Ovary (tissue), 9 donors: ENCODE data around the gene STX8. TPM values are rescaled to one million over a fixed set of nuclear protein-coding genes. Genes with fewer than 3 reads are reported as not detected.
"Not testable (repeated sequence)": the region's sequence is repeated elsewhere in the genome, so short reads cannot be mapped to it uniquely, and the experiment has no call there.

Source experiments
- DNase-seq, 5 donors: peaks; one replicate each; pipeline ENCODE4 v3.0.0-alpha.2; 2019 to 2020
- H3K27ac ChIP-seq, 2 donors: fragments of 200-600 bp; one replicate each; pipeline versions ENCODE4 v1.5.1 to v1.8.0; 2019 to 2022
- H3K27me3 ChIP-seq: fragments of 200-600 bp; one replicate; pipeline ENCODE4 v1.8.0; 2022
- H3K36me3 ChIP-seq: fragments of 200-600 bp; sonication (generic); one replicate; pipeline ENCODE4 v1.5.1; 2019
- H3K4me1 ChIP-seq: one replicate; pipeline ENCODE4 v1.8.1; 2013; ENCODE audit warnings: mild to moderate bottlenecking, moderate library complexity; ENCODE audit not compliant: insufficient read depth
- H3K4me3 ChIP-seq: fragments of 200-600 bp; sonication (generic); one replicate; pipeline ENCODE4 v1.5.1; 2017
- H3K9me3 ChIP-seq, 2 donors: fragments of 200-600 bp in 1 of 2; sonication (generic) in 1 of 2; one replicate each; pipeline versions ENCODE4 v1.5.1 to v1.8.1; 2013 to 2019; ENCODE audit warnings: mild to moderate bottlenecking in 1 of 2, moderate library complexity in 1 of 2
- CTCF ChIP-seq, 3 donors: fragments of 450-650 bp in 2 of 3; fragments of 200-600 bp in 1 of 3; IDR thresholded peaks; one replicate each; pipeline versions ENCODE4 v1.5.1 to v1.8.0; 2016 to 2022; ENCODE audit warnings: antibody characterized with exemption in 3 of 3, mild to moderate bottlenecking in 1 of 3
- EP300 ChIP-seq: sonication (generic); formaldehyde crosslinking; IDR thresholded peaks from one replicate; pipeline ENCODE4 v1.6.1; 2017; ENCODE audit warnings: antibody characterized with exemption
- POLR2A ChIP-seq: fragments of 450-650 bp; IDR thresholded peaks from one replicate; pipeline ENCODE4 v1.6.1; 2017; ENCODE audit warnings: antibody characterized with exemption, mild to moderate bottlenecking, moderate library complexity
- WGBS, 3 donors: extraction: QIAGEN DNeasy Blood & Tissue Kit in 1 of 3; methylation state at CpG; one replicate each; pipeline versions ENCODE4 v1.1.5 to v1.1.7; 2013 to 2017; 5-methylcytosine and 5-hydroxymethylcytosine counted together
- intact Hi-C, 4 donors: fragments of 100-400 bp; cut with DNase I; formaldehyde crosslinking; loops; one replicate each; pipeline versions ENCODE4 v1.11.0 to v1.15.1; 2022 to 2023
- polyA plus RNA-seq, 2 donors: library from polyadenylated mRNA; stranded (reverse); fragments of 200-250 nt in 1 of 2; fragments of 350-450 nt in 1 of 2; fragmentation: Illumina TruSeq in 1 of 2; extraction: RNeasy Lipid Tissue Mini Kit (QIAGEN cat#74804) in 1 of 2; gene quantifications; one replicate each; pipeline ENCODE4 v1.2.3, GENCODE V29; 2013 to 2014
- total RNA-seq, 7 donors: library from RNA; depleted of rRNA in 2 of 7; stranded (reverse); fragments of >200 nt in 2 of 7; fragmentation: NEBNext Ultra II Directional in 3 of 7; extraction: Animal tissue kit (Norgen Biotek cat#: 25700) in 3 of 7; gene quantifications; one replicate each; pipeline versions ENCODE4 v1.1.0 to v1.2.4, GENCODE V29; 2016 to 2023
- donor health status: DM: no; HTN: no; CAD: no; lungs with moderate emphysema.
- donor health status: DM: no; HTN: no; CAD: no.
- donor health status: Bipolar disorder and iron deficiency.
- donor health status: DM: yes; HTN: yes; CAD: no.
- donor health status: DM: no; HTN: no; CAD: no.
- donor health status: DM: yes; HTN: yes; CAD: no.

Gene STX8
- total and polyA plus RNA-seq, 9 donors, result 37.6 to 112 (median 53.8) TPM

GRCh38 chr17:9382626-9383025 is 193.0 kb downstream of the STX8 start:
- Histone ChIP-seq H3K36me3 (no peaks in the 10 kb centered on the region), H3K9me3 (no peaks in the 10 kb centered on the region), H3K4me1 (no peaks in the 10 kb centered on the region), H3K27ac (no peak overlapping the region), H3K4me3 (no peak overlapping the region), H3K27me3 (no peaks in the 10 kb centered on the region)
- no peak for DNase-seq
- TF ChIP-seq CTCF (IDR thresholded peaks at IDR 0.05) (no peak), EP300 (no peak), POLR2A (no peak)
- intact Hi-C loops, result no loop called here
- 86 to 92% (median 91%) methylated on average over 2 of the region's 2 CpGs for WGBS, 3 donors

DNA sequence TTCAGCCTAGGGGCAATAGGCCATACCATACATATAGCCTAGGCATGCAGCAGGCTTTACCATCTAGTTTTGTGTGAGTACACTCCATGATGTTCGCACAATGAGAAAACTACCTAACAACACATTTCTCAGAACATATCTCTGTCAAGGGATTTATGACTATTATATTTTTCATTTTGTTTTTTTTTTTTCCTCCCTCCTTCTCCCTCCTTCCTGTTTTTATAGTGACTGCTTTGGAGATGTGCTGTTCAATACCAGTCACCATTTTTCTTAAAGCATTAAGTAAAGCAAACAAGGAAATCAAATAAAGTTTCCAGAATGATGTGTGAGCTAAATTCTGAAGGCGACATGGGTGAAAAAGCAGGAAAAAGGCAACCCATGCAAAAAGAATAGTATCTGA is 194.6 kb downstream of the STX8 start:
- intact Hi-C loops, result no loop called here

GRCh38 chr17:9380361-9380760 is 195.3 kb downstream of the STX8 start:
- no peaks in the 10 kb centered on the region for H3K4me1 ChIP-seq
- intact Hi-C loops, result no loop called here
- no peaks in the 10 kb centered on the region for H3K36me3 ChIP-seq
- no peak for TF ChIP-seq POLR2A
- TF ChIP-seq EP300, result no peak
- no peak for TF ChIP-seq CTCF (IDR thresholded peaks at IDR 0.05)
- WGBS, 3 donors, result 96 to 99% (median 97%) methylated on average over 4 of the region's 4 CpGs
- H3K27ac ChIP-seq, result no peak overlapping the region
- no peak overlapping the region for H3K4me3 ChIP-seq
- H3K9me3 ChIP-seq, result no peaks in the 10 kb centered on the region
- no peaks in the 10 kb centered on the region for H3K27me3 ChIP-seq
- DNase-seq, result no peak

More for the DNA sequence above, 194.6 kb downstream of the STX8 start:
- Histone ChIP-seq H3K4me1 (no peaks in the 10 kb centered on the region), H3K9me3 (no peaks in the 10 kb centered on the region), H3K36me3 (no peaks in the 10 kb centered on the region), H3K4me3 (no peak overlapping the region), H3K27ac (no peak overlapping the region), H3K27me3 (no peaks in the 10 kb centered on the region)
- no peak for TF ChIP-seq CTCF (IDR thresholded peaks at IDR 0.05)
- no peak for TF ChIP-seq POLR2A
- TF ChIP-seq EP300, result no peak
- no peak for DNase-seq
- WGBS, 3 donors, result 96 to 98% (median 98%) methylated on average over 2 of the region's 2 CpGs

GRCh38 chr17:9376177-9376576 is 199.4 kb downstream of the STX8 start:
- H3K36me3 ChIP-seq, DNase-seq, H3K4me3 ChIP-seq, H3K4me1 ChIP-seq, intact Hi-C loops, H3K9me3 ChIP-seq, H3K27me3 ChIP-seq, H3K27ac ChIP-seq: not testable (repeated sequence)
- 92 to 97% (median 97%) methylated on average over 9 of the region's 9 CpGs for WGBS, 3 donors

GRCh38 chr17:9371019-9371418 is 204.6 kb downstream of the STX8 start:
- 80 to 88% (median 88%) methylated on average over 4 of the region's 4 CpGs for WGBS, 3 donors
- H3K4me3 ChIP-seq, result no peak overlapping the region
- no peak overlapping the region for H3K27ac ChIP-seq
- no peaks in the 10 kb centered on the region for H3K36me3 ChIP-seq
- TF ChIP-seq CTCF (IDR thresholded peaks at IDR 0.05) (no peak), POLR2A (no peak), EP300 (no peak)
- DNase-seq, result no peak
- peaks cover 2% of the 10 kb centered on the region for H3K4me1 ChIP-seq
- intact Hi-C loops, result no loop called here
- H3K27me3 ChIP-seq, result no peaks in the 10 kb centered on the region
- H3K9me3 ChIP-seq, result no peaks in the 10 kb centered on the region
